HG02642 (cell line): Measurements from ENCODE around the gene PCCA.
A peak's percentile ranks its signal among the peaks of the same experiment; 100 is the strongest.

Experiments
- ATAC-seq: cut with Tn5 transposase; IDR thresholded peaks from one replicate; pipeline ENCODE4 v1.9.1; 2021; ENCODE audit warnings: mild to moderate bottlenecking; ENCODE audit not compliant: unreplicated experiment, poor library complexity

The PCCA gene

GRCh38 chr13:100392709-100393630 lies 304.1 kb downstream of the PCCA start:
- peak; percentile 52 for ATAC-seq

GRCh38 chr13:100394005-100394695 lies 305.3 kb downstream of the PCCA start:
- peak; percentile 89 for ATAC-seq

DNA sequence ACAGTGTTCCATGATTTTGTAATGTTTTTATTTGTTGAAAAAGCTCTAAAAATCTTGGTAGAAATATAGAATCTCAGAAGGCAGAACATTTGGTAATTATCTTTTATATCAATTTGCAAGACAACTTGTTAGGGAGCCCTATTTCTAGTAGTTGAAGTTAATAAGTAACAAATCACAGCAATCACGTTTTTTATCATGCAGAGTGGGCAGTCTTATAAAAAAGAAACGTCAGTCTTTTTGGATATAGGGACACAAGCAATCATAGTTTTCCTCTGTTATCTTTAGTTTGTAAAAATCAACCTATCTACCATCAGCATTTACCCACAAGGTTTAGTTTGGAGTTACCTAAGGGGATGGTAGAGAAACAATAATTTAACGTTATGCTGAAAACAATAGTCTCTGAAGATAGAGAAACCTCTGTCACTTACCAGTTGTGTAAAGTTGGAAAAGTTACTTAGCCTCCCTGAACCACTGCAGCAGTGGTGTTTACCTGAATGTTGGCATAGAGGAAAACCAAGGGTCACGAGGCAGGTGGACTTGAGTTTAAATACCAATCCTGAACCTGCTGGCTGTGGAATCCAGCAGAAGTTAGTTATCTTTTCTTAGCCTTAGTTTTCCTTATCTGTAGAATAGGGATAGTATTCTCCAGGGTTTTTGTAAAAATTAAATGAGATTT lies 306.9 kb downstream of the PCCA start:
- ATAC-seq: no peak

DNA sequence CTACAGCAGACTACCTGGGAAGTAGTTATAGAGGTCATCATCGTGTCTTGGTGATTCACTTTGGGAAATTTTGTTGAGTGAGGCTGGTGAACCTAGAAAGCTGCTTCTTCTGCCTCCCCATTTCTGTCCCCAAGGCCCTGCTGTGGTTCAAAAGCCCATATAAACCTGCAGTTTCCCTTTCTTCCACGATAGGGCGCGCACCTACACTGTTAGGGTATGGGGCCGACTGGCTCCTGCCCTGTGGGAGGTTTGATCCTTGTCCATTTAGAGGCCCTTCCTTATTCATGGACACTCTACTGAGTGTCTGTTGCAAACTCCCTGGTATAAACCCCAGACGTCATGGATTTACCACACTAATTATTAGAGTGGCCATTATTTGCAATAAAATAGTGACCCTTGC lies 307.9 kb downstream of the PCCA start:
- ATAC-seq: no peak

GRCh38 chr13:100397627-100398026 lies 308.7 kb downstream of the PCCA start:
- ATAC-seq: no peak

DNA sequence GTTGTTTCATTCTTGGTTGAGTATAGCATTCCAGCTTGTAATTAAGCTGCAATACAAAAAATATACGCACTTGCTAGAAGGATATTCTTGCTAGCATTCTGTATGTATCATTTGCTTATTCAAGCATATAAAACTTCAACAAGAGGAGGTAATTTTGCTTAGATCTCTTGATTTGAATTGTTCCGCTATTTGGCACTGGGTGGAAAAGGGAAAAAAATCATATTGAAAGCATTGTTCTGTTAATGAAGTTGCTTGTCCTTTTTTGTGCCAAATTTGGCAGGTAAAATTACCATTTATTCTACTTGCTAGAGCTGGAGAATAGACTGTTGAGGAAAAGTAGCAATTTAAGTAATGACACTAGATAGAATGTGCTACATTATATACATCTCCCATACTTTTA lies 309.5 kb downstream of the PCCA start:
- no peak for ATAC-seq

DNA sequence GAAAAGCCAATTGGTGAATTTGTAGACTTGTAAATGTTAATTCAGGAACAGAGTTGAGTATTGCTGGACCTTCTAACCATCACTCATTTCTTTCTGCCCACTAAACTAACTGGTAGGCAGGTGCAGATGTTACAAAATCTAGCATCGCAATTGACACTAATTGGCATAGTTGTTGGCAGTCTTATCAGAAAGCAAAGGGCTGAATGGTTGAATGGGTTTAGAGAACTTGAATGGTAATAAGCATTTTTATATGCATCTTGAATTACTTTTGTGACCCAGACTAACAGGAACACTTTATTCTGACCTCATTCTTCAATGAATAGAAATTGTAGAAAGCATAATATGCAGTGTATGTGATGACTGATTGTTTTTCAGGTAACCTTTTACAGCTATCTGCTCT lies 310.6 kb downstream of the PCCA start:
- no peak for ATAC-seq

GRCh38 chr13:100403675-100404074 lies 314.8 kb downstream of the PCCA start:
- no peak for ATAC-seq

DNA sequence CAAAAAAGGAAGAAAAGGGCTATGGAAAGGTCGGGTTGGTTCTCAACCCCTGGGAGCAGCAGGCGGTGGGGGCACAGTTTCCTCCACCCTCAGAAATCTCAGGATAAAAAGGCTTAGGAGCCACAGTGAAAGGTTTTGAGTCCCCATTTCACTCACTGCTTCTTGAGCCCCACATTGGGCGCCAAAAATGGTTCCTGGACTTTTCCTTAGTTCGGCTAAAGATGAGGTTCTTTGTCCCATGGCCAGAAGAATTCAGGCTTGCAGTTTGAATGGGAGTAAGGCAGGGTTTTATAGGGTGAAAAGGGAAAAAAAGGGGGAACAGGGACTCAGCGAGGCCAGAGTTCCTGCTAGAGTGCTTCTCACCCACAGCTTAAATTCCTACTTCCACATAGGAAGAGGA lies 320.2 kb downstream of the PCCA start:
- ATAC-seq: no peak

DNA sequence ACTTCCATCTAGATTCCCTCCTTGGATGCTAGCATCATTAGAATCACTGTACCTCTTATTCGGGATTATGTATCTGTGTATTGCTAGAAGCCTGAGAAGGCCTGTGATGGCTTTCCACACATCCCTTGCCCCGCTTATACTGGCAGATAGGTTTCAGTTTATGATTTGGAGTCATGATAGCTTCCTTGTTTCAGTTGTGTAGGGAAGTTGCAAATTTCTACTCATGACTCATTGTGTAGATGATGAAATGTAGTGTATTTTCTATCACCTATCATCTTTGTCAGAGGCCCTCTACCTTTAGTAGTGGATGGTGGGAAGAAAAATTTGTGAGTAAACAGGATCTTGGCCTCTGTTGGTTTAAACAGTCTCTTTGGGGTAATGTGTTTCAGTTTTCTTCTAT lies 334.5 kb downstream of the PCCA start:
- ATAC-seq: no peak

- ATAC-seq: no peak
These were observed 340.1 kb downstream of the PCCA start for GRCh38 chr13:100428986-100429385.

GRCh38 chr13:100432611-100433010 lies 343.7 kb downstream of the PCCA start:
- ATAC-seq: no peak

DNA sequence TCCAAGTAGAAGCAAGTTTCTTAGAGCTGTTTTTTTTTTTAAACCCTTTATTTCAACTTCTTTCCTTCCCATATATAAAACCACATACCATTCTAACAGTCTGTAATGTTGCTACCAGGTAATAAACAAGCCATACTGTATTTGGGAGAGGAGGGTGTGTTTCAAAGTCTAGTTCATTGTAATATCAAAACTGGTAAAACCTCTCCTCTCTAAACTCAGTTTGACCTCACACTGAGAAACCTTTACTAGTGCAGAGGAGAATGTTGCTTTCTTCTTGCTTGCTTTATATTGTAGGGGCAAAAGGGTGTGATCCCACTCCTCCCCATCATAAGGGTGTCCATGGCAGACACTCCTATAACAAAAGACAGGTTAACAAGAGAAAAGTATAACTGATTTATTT lies 344.6 kb downstream of the PCCA start:
- no peak for ATAC-seq

DNA sequence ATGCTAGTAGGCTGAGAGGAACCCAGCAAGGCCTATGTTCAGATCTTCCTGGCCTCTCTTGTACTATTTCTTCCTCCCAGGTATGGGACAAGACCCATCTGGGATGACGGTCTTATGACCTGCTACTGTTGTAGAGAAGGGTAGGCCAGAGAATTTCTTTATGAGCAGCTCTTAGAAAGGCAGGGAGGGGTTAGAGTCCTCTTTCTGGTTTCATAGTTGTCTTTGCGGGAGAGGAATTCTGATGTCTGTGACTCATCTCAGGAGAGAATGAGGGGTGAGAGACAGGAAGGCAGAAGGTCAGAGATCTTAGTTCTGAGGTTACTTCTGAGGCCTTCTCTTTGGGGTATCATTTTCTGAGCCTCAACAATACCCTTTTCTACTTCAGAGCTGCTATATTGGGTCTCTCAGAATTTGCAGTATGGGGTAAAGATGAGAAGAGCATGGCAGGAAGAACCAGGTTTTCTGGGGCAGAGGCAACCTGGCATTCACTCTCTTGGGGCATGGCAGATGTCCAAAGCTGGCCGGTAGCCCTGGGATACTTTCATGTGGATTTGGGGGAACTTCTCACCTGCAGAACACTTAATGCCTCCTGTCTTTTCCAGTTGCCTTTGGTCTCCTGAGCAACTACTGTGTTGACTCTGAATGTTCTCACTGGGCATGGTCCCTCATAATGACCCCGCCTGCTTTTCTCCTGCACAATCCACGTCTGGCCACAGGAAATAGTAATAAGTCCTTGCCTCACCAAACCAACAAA lies 345.3 kb downstream of the PCCA start:
- peak; percentile 88 for ATAC-seq

- ATAC-seq: no peak
These were observed 347.2 kb downstream of the PCCA start for GRCh38 chr13:100436099-100436498.

DNA sequence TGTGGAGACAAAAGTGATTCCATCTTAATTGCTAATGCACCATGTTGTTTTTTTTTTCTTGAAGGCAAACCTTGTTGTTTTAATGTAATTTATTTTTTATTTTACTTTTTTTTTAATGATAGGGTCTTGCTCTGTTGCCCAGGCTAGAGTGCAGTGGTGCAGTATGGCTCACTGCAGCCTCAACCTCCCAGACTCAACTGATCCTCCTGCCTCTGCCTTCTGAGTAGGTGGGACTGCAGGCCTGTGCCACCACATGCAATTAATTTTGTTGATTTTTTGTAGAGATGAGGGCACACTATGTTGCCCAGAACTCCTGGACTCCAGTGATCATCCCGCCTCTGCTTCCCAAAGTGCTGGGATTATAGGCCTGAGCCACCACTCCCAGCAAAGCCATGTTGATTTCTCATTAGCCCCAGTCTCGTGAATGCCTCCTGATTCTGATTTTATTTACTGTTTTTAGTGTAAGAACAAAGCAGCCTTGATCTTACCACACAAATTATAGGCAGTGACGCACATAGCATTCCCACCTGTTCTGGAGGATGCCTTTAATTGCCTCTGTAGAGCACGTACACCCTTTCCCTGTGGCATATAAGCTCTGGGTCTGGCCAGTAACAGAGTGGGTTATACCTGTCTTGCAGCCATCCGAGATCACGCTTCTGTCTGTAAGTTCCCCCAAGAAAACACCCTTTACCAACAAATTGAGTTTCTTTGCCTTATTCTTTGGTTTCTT lies 349.3 kb downstream of the PCCA start:
- no peak for ATAC-seq

GRCh38 chr13:100439247-100439970 lies 350.5 kb downstream of the PCCA start:
- ATAC-seq: no peak

DNA sequence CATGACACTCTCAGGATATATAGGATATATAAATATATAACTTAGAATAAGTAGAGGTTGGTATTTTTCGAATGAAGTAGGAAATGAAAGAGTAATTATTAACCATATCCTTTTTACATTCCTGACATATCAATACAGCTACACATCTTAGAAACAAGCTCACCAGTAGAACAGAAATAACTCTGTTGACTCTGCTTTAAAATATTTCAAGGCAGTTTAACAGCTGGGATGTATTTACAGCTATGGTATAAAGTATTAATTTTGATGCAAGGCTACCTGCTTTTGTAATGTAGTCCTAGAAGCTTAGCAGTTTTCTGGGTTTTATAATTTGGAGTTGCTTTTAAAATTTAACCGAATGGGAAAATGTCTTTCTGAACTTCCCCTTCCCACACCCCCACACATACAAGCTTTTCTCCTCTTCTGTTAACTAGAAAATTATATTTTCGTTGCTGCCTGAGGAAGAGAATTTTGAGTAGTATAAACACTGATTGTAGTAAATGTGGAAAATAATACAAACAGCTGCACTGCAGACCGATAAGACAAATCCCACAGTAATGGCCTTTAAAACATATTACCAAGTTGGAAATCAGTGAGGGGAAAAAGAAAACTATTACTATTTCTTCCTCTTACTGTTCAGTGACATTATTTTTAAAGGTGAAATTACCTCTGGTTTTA lies 352.0 kb downstream of the PCCA start:
- no peak for ATAC-seq
